NCI-H748 treated with DMSO at 0.1 percent for 48 hours (cell line): ENCODE data around the gene PLXNA2.
A peak's percentile ranks its signal among the peaks of the same experiment; 100 is the strongest.

ENCODE experiments used
- DNase-seq: peaks from one replicate; lab custom pipeline; 2025; lab: John Stamatoyannopoulos, UW

The PLXNA2 gene

DNA sequence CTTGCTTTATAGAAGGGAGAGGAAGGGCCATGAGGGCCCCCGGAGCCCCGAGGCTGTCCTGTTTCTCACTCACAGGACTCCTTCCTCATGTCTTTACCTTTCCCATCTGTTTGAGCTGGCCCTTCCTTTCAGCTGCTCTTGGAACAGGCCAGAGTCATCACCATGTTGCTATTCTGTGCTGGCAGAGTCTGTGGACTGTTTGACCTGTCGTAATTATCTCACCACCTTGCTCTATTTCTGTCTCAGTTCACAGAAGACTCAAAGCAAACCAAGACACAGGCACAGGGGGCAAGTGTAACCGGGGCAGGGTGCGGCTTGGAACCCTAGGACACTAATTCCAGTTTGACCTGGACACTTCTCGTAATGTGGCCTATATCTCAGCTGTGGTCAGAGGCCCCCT is 228.9 kb downstream of the PLXNA2 start:
- no peak for DNase-seq

DNA sequence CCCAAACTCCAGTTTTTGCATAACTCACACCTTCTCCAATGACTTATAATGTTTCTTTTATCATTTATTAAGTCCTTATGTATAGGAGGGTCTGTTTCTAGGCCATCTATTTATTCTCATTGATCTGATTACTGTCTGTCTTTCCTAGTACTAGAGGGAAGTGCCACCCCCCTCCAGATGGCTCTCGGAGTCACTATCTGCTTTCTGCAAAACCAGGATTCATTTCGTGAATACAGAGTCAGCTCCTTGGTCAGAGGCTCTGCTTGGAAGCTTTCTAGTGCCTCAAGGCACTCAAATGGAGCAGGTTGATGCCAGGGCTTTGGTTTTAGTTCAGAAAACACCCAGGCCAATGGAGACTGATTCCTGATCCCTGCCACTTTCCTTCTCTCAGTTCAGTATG is 231.0 kb downstream of the PLXNA2 start:
- DNase-seq: no peak

DNA sequence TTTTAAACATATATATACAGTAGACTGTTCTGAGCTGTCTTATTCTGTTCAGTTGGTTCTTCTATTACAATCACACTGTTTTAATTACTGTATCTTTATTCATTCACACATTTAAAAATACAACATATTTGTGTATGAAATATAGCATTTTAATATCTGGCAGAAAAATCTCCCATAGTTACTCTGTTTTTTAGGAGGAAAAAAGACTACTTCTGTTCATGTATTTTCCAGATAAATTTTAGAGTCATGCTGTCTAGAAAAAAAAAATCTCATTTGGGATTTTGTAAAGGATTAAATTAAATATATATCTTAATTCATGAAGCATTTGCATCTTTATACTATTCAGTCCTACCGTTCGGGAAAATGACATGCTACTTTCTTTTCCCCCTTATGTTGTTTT is 231.5 kb downstream of the PLXNA2 start:
- no peak for DNase-seq

DNA sequence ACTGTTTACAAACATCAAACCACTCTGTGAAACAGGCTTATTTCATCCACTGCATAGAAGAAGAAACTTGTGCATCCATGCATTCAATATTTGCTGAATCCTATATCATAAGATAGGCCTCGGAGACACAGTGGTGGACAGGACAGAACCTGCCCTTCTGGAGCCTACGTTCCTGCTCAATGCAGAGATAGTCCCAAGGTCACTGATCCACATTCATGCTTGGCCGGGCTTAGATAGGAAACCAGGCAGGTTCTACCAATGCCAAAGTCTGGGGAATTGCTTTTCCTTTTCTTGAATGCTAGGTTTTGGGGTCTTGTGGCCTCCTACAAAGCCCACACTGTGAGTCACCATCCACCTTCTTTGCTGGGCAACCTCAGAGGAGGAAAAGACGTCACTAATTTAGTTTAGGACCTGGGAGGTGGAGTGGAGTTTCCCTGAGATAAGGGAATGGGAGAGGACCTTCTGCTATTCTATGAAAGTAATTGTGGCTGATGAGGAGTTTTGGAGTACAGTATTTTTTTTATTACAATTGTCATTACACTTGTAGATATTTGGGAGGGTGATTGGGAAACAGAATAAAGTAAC is 233.6 kb downstream of the PLXNA2 start:
- DNase-seq: no peak

DNA sequence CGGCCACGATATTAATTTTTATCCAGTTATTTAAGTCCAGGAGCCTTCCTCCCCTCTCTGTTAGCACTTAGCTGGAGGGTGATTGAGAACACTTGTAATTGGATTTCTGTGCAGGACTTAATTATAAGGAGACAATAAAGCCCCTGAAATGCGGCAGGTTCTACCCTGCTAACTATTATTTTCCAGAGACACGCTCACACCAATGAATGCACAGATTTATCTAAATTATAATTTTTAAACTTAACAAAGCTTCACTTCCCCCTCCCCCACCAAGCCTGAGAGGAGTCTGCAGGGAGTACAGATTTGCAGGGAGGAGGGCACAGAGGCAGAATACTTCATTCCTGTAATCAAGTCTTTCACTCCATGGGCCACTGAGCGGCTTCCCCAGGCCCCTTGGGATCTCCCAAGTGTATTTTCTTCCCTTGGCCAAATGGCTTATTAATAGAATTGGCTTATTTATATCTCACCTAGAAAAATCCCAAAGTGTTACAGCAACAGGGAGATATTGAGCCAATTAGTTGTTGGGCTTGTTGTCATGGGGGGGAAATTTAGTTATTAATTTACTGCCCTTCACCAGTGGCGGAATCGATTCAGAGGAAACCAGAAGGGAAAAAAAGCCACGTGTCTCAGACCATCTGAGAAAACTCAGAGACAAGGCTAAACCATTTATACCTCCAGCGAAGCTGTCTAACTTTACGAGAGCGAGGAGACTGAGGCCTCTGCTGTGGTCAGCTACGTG is 234.3 kb downstream of the PLXNA2 start:
- no peak for DNase-seq

DNA sequence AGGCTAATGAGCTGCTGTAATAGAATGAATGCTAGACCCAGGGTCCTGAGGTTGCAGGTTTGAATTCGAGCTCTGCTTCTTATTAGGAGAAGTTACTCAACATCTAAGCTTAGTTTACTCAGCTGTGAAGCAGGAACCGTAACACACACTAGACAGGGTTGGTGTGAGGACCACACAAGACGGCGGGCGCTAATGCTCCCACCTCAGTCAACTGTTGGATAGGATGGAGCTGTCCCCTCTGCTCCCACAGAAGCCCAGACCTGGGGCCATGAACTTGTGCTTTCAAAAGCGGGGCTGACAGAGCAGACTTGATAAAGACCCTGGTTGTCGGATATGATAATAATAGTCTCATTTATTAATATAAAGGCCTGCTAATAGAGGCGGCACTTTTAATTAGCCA is 234.9 kb downstream of the PLXNA2 start:
- DNase-seq: no peak

DNA sequence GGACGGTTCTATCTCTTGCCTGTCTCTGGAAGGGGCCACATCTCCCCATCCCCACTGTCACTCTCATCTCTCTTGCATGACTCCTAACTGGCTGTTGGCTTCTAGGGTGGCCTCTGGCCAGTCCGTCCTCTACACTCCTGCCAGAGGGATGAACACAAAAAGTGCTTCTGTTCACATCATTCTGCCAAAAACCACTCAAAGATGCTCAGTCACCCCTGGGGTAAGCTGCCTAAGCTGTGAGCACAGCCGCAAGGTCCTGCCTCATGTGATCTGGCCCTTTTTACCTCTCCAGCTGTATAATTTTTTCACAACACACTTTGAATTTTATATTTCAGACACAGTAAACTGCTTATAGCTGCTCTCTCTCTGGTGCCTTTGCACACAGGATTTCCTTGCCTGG is 235.7 kb downstream of the PLXNA2 start:
- no peak for DNase-seq

DNA sequence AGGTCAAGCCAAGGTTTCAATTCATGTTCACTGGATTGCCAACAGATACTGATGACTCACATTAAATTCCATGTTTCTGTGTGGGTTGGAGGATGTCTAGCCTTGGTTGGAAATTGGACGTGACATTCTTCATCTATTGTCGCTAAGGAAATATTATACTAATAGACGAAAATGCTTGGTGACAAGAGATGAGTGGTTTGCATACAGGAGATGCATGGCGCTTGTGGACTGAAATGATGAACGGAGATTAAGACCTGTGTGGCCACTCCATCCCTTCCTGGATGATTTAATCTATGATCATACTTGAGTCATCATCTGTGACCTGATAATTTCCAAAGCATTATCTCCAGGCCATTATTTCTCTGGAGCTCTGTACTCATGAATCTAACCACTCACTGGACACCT is 236.2 kb downstream of the PLXNA2 start:
- no peak for DNase-seq

DNA sequence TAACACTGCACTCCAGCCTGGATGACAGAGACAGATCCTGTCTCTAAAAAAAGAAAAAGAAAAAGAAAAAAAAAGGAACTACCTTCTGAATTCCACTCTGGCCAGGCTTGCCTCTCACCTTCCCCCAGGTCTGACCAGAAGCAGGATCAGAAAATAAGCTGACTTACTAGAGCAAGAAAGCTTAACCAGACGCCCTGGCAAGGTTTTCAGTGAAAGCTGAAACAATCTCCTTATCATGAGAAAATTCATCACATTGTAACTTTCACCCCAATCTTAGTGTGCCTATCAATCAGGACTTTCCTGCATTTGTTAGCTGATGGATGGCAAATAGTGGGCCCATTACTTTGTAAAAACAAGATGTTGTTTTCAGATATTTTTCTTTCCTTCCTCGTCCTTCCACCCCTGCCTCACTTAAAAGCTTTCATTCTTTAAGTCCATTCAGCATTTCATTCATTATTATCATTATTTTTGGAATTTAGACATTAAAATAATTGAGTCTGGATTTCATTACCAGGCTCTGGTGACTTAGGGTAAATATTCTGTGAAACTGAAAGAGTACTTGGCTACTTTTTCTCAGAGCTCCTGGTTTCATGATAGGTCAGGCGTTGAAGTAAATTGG is 236.8 kb downstream of the PLXNA2 start:
- DNase-seq: no peak

DNA sequence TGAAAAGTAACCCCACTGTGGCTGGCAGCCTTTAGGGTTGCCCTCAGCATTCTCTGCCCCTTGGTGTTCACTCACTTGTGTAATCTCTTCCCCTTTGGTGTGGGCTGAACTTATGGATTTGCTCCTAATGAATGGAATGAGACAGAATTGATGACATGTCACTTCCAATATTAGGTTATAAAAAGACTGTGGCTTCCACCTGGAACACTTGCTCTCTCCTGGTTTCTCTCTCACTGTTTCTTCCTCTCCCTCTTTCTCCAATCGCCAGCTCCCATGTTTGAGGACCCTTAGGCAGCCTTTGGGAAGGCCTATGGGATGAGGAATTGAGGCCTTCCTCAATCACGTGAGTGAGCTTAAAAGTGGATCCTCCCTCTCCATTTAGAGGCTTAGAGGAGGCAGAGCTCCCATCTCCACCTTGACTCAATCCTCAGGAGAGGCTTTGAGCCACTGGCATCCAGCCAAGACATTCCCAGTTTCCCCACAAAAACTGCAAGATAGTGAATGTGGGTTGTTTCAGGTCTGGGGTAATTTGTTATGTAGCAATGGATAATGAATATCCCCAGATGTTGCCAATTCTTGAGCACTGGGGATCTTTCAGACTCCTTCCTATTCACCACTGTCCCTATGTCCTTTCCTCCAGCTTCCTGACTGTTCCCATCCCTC is 237.8 kb downstream of the PLXNA2 start:
- DNase-seq: no peak

DNA sequence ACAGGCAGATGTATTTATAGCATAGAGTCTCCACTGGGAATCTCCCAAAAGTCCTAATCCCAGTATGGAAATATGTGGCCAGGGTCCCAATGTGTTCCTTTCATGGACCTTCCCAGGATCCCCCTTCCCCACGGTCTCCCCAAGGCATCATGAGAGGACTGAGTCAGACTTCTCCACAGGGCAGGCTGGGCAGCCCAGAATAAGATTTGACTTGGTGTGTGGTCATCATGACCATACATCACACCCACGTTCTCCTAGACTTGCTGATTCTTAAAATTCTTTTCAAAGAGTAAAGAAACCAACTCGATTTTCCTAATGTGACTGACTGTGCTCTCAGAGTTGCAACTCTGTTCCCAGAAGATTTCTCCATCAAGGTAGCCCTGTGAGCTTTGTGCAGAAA is 239.3 kb downstream of the PLXNA2 start:
- no peak for DNase-seq

DNA sequence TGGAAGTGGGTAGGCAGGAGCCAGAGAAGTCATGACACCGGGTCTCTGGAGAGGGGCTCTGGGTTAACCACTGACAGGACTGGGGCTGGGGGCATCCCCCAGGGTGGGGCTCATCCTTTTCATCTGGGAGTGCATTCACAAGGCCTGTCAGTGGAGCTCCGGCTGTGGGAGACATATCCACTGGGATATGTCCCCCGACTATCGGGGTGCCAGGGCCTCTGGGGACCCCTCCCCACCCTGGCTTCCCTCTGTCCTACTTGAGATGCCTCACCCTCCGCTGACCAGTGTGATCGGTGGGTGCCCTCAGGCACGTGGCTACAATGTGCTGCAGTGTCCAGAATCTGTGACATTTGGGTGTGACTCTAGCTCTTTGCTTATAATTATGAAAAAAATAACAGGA is 240.9 kb downstream of the PLXNA2 start:
- no peak for DNase-seq

DNA sequence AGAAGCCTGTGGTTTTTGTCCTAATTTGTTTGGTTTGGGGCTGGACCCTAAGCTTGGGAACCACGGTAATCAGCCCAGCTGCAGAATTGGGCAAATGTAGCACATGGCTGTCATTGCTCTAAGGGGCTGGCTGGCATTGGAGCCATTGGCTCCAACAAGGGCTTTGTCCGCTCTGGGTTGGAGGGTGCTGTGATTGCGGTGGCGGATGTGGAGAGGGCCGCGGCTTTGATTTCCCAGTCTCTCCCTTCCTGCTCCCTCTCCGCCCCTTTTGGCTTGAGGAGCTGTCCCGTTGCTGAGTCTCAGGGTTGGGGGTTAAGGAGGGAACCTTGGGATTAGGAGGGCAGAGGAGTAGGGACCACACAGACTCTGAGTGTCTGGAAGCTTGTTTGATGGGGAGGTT is 241.5 kb downstream of the PLXNA2 start:
- DNase-seq: no peak

DNA sequence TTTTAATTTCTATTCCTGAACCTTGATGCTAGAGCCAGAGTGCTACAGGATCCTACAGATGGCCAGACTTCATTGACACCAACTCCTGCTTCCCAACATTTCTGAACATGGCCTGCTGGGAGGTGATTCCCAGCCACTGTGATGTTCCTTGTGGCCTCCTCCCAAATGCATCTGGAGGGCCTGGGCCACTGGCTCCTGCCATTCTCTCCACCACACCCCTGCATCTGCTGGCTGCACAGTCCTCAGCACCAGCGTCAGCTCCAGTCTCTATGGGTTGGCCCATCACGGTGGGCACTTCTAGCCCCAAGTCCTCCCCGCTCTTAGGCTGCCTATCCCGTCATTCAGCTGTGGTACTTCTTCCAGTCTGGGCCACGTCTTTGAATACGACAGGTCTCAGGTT is 242.1 kb downstream of the PLXNA2 start:
- DNase-seq: no peak

DNA sequence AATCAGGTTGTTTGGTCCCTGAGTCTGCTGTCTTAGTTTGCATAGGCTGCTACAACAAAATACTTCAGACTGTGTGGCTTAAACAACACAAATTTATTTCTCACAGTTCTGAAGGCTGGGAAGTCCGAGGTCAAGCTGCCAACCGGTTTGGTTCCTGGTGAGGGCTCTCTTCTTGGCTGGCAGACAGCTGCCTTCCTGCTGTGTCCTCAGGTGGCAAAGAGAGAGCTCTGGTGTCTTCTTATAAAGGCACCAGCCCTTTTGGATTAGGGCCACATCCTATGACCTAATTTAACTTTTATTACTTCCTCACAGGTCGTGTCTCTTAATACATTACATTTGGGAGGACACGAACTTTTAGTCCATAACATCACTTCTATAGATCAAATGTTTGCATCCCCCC is 243.7 kb downstream of the PLXNA2 start:
- DNase-seq: no peak

DNA sequence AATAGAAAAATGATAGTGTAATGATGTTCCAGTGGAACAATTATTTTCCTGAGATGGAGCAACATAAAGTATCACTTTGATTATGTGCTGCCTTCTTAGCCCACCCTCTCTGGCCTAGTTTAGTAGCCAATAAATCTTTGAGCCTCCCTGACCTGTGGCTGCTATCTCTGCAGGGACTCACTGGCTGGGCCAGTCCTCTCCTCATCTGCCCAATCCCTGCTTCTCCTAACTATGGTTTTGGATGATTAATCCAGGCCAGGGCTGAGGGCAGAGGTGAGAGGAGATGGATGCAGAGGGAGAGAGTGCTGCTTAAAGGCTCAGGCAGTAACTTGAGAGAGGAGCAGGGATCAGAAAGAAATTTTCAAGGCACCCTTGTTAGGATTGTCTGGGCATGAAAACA is 244.2 kb downstream of the PLXNA2 start:
- no peak for DNase-seq

DNA sequence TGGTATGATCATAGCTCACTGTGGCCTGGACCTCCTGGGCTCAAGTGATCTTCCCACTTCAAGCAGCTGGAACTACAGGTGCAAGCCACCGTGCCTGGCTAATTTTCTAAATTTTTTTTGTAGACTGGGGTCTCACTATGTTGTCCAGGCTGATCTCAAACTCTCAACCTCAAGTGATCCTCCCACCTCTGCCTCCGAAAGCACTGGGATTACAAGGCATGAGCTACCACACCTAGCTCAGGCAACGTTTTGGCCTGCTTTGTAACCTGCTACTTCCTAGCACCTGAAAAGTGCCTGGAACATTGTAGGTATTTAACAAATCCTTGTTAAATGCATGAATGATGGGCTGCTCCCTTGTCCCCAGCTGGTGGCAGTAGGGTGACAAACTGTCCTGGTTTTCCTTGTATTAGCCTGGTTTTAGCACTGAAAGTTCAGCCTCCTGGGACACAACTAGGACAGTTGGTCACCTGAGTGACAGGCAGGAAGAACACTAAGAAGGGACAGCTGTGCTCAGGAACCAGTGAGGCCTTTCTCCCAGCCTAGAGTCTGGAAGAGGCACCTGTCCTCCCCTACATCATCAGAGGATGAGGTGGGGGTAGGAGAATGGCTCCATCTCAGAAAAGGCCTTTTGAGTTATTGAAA is 244.8 kb downstream of the PLXNA2 start:
- DNase-seq: no peak

DNA sequence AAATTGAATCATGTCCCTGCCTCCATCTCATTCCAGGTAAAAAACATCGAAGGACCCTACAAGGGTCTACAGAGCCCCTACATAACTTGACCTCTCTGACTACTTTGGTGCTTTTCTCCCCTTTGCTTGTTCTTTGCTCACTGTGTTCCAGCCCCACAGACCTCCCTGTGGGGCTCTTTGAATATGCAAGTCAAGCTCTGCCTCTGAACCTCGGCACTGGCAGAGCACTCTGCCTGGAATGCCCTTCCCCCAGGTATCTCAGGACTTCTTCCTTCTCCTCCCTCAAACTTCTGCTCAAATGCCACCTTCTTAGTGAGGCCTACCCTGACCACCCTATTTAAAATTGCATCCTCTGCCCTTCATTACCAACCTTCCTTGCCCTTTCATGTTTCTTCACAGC is 245.5 kb downstream of the PLXNA2 start:
- DNase-seq: no peak

DNA sequence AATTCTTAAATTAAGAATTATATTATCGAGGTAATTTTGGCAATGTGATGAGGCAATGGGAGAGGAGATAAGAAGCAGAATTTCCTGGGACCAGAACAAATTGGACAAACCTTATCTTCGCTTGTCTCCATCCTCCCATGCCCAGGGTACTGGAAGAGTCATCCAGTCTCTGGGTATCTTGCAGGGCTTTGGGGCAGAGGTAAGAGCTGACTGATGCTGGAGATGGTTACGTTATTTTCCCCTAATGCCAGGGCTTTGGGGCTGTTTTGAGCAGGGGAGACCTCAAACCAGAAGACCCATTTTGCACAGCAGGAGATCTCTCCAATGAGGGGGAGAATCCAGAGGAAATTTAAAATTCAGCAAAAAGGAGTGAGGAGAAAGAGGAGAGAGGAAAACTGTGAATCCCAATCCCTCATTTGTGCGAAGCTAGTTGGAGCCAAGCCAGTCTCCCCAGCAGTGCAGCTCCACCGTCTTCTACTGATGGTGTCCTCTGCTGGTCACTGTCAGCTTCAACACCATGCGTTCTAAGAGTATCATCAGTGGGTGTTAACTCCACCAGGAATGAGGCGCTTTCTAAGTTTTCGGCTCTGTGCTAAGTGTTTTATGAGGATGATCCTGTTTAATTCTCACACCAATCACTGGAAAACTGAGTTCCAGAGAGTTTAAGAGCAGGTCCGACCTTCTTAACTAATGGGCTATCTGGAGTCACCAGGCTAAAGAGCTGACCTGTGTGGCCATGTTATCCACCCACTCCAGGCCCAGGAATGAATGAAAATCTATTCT is 246.5 kb downstream of the PLXNA2 start:
- DNase-seq: peak; percentile 1

DNA sequence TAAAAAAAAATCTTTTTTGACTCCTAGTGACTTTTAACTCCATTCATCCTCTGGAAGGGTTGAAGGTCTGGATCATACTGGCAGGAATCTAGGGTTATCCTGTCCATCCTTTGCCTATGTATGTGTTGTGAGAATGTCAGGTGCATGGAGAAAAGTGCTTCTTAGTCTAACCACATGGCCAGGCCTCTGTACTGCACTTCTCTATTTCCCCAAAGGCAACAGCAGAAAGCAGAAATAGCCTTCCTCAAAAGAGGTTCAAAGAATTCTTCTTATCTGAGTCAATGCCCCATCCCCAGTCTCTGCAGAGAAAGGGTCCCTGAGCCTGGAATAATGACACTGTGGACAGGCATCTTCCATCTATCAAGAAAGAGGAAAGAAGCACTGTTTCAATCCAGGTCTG is 247.5 kb downstream of the PLXNA2 start:
- DNase-seq: no peak

DNA sequence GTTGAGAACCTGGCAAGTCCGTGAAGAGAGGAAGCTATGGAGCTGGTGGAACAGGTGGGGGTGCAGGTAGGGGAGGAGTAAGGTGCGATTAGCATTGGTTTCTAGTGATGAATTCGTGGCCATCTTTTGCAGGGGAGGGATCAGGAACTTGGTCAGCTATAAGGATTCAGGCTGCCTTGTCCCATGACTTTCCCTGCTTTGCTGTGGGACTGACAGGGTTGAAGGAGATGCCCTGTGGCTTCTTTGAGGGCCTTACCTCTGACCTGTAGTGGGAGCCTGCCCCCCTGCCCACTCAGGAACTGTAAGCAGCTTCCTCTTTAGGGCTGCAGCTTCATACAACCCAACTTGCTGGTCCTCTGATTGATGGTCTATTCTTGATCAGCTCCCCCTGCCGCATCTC is 248.6 kb downstream of the PLXNA2 start:
- DNase-seq: no peak
